SH-SY5Y (cell line): ENCODE measurements around the gene PPP2R5B.

ENCODE experiments used
- GATA2 ChIP-seq: IDR thresholded peaks from 2 replicates; pipeline ENCODE4 v1.6.1; 2011; ENCODE audit warnings: mild to moderate bottlenecking, low read depth, low read length
- GATA3 ChIP-seq: IDR thresholded peaks from 2 replicates; pipeline ENCODE4 v1.6.1; 2011; ENCODE audit warnings: low read depth, mild to moderate bottlenecking, low read length, moderate library complexity

DNA sequence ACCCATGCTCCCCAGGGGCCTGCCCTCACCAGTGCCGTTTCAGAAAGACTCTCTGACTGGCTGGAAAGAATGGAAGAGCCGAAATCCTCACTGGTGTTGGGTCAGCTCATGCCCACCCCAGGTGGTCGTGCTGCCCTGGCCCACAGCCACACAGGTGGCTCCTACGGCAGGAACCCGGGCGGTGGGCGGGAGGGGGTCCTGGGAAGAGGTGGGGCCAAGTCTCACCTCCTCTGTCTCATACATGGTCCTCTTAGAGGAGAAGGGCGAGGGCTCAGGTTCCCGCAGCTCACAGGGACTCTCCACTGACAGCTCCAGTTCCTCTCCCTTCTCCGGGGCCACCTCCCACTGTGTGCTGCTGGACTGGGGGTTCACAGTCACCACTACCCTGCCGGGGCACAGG is 15.7 kb upstream of the PPP2R5B start:
- no peak for TF ChIP-seq GATA2
- TF ChIP-seq GATA3, result no peak
